Upper lobe of right lung (tissue), 1 donor: Measurements from ENCODE around the gene DENND2A. TPM values are rescaled to one million over a fixed set of nuclear protein-coding genes. Genes with fewer than 3 reads are reported as not detected.
A peak's percentile ranks its signal among the peaks of the same experiment; 100 is the strongest.

Experiments
- ATAC-seq: fragments of 200-7000 bp; cut with Tn5 transposase; one replicate; pipeline ENCODE4 v1.9.1; 2020; ENCODE audit warnings: mild to moderate bottlenecking, moderate library complexity
- DNase-seq: peaks from one replicate; pipeline ENCODE4 v3.0.0-alpha.2; 2020
- H3K27ac ChIP-seq: fragments of 200-600 bp; one replicate; pipeline ENCODE4 v1.8.0; 2022
- H3K27me3 ChIP-seq: fragments of 200-600 bp; one replicate; pipeline ENCODE4 v1.8.0; 2022; ENCODE audit warnings: mild to moderate bottlenecking
- H3K36me3 ChIP-seq: fragments of 200-600 bp; one replicate; pipeline ENCODE4 v1.8.0; 2022
- H3K4me1 ChIP-seq: fragments of 200-600 bp; one replicate; pipeline ENCODE4 v1.8.0; 2022
- H3K4me3 ChIP-seq: fragments of 200-600 bp; one replicate; pipeline ENCODE4 v1.8.0; 2022; ENCODE audit warnings: mild to moderate bottlenecking
- H3K9me3 ChIP-seq: fragments of 200-600 bp; one replicate; pipeline ENCODE4 v1.8.0; 2022
- intact Hi-C: fragments of 100-400 bp; cut with DNase I; formaldehyde crosslinking; loops from one replicate; pipeline ENCODE4 v1.11.0; 2022
- total RNA-seq: library from RNA; stranded (reverse); fragmentation: NEBNext Ultra II Directional; extraction: Animal tissue kit (Norgen Biotek cat#: 25700); gene quantifications from one replicate; pipeline ENCODE4 v1.2.1, GENCODE V29; 2021
- TF ChIP-seq, protein P1 (sequence below): fragments of 200-600 bp; IDR thresholded peaks from one replicate; pipeline ENCODE4 v1.8.0; 2022; ENCODE audit warnings: antibody characterized with exemption
- donor health status: DM: no; HTN: yes; CAD: no; lungs with severe emphysema.

Gene DENND2A
- total RNA-seq, 1 donor from 2014 or later: 26.2 TPM

DNA sequence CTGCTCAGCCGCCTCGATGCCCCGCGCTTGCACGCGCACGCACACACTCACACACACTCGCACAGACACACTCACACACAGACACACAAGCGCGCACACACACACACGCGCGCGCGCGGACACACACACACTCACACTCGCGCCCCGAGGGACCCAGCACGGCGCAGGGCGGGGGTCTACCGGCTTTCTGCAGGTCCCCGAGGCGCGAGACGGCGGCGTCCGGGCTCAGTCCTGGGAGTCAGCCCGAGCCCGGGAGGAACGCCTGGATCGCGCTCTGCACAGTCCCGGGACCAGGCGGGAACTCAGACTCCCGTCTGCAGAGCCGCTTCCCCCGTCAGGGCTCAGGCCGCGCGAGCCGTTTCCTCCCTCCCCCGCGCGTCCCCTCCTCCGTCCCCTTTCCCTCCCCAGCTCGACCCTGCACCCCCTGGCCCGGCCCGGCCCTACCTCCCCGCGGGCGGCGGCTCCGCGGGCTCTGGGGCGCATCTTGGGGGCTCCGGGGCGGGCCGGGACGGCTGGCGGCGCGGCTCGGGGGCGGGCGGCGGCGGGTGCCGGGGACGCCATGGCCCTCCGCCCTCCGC lies 464 bp downstream of the DENND2A start:
- peaks cover 2% of the 10 kb centered on the region for H3K4me1 ChIP-seq

DNA sequence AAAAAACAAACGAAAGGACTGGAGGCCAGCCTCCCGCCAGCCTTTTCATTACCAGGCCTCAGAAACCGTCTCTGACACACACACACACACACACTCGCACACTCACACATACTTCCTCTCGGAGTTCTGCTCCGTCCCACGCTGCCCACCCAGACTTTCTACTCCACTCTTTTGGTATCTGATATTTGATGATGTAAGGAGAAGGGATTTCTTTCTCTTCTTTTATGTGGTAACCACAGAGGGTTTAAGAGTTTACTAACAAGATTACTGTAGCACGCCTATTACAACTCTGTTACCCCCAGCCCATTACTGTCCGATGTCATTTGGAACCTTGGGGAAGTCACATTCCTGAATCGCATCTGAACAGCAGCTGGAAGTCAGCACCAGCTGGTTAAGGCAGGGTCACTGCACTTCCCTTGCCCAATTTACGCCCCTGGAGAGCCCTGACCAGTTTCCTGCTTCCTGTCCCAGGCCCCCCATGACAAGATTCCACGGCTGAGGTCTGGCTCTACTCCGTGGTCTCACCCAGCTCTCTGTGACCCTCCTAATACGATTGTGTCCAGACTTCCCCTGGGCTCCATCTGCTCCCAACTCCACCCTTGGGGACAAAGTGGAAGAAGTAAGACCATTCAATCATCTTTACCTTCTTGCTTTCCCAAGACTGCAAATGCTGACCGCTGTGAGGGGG lies 1.1 kb downstream of the DENND2A start:
- TF ChIP-seq, protein P1, sequence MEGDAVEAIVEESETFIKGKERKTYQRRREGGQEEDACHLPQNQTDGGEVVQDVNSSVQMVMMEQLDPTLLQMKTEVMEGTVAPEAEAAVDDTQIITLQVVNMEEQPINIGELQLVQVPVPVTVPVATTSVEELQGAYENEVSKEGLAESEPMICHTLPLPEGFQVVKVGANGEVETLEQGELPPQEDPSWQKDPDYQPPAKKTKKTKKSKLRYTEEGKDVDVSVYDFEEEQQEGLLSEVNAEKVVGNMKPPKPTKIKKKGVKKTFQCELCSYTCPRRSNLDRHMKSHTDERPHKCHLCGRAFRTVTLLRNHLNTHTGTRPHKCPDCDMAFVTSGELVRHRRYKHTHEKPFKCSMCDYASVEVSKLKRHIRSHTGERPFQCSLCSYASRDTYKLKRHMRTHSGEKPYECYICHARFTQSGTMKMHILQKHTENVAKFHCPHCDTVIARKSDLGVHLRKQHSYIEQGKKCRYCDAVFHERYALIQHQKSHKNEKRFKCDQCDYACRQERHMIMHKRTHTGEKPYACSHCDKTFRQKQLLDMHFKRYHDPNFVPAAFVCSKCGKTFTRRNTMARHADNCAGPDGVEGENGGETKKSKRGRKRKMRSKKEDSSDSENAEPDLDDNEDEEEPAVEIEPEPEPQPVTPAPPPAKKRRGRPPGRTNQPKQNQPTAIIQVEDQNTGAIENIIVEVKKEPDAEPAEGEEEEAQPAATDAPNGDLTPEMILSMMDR: no peak
- H3K27me3 ChIP-seq: peaks cover 25% of the 10 kb centered on the region
- peak overlapping the region; percentile 76 for H3K27ac ChIP-seq
- H3K36me3 ChIP-seq: no peaks in the 10 kb centered on the region
- H3K4me3 ChIP-seq: peak overlapping the region; percentile 62
- peaks cover 2% of the 10 kb centered on the region for H3K4me1 ChIP-seq
- intact Hi-C loops: no loop called here
- ATAC-seq: peak; percentile 47
- DNase-seq: no peak
- no peaks in the 10 kb centered on the region for H3K9me3 ChIP-seq

More for the DNA sequence above, 464 bp downstream of the DENND2A start:
- TF ChIP-seq, protein P1: no peak
- DNase-seq (peak; percentile 69), ATAC-seq (peak; percentile 58)
- Histone ChIP-seq H3K27me3 (peaks cover 25% of the 10 kb centered on the region), H3K9me3 (no peaks in the 10 kb centered on the region), H3K27ac (peak overlapping the region; percentile 76), H3K4me3 (peak overlapping the region; percentile 62), H3K36me3 (no peaks in the 10 kb centered on the region)
- intact Hi-C loops: no loop called here

DNA sequence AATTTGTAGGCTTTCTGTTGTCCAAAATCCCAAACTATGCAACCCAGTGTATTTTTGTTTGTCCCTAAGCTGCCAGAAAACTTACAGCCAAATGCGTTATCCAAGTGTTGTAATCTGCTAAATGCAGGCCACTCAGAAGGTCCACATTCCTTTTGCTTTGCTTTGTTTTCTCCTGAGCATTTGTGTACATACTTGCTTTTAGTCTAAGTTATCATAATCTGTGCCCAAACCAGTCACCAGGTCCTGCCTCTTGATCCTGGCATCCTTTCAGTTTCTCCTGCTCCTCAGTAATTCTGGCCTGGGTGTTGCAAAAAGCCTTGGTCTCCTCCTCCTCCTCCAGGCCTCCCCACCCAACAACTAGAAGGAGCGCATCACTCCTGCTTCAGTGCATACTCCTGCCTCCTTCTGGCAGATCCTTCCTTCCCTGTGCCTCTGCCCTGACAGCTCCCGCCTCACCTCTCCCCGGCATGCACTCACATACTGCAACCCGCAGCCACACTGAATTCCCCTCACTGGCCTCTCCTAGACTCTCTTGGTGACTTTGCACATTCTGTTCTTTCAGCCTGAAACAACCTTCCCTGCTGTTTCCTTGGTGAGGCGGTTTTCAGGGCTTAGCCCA lies 2.3 kb downstream of the DENND2A start:
- Histone ChIP-seq H3K9me3 (no peaks in the 10 kb centered on the region), H3K36me3 (no peaks in the 10 kb centered on the region), H3K27me3 (peaks cover 23% of the 10 kb centered on the region), H3K4me1 (peaks cover 2% of the 10 kb centered on the region), H3K4me3 (peak overlapping the region; percentile 62), H3K27ac (peak overlapping the region; percentile 76)
- intact Hi-C loops: no loop called here
- DNase-seq (no peak), ATAC-seq (peak; percentile 16)
- TF ChIP-seq, protein P1: no peak

DNA sequence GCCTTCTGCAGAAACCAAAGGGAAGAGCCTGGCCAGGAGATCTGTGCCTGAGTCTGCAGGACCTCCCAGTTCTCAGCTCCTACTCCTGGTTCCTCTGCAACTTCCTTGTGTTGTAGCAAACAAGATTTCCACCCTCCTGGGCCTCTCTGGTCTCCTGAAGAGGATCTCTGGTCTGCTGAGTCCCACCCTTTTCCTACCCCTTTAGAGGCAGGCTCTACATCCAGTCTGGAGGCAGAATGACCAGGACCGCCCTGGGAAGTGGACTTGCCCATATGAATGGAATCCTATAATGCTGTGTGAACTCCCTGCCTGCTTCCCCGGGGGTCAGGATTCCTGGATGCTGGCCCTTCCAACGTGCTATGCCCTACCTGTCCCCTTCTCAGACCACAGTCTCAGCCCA lies 3.2 kb downstream of the DENND2A start:
- TF ChIP-seq, protein P1: no peak
- intact Hi-C loops: no loop called here
- H3K27me3 ChIP-seq: peaks cover 16% of the 10 kb centered on the region
- peaks cover 2% of the 10 kb centered on the region for H3K4me1 ChIP-seq
- H3K36me3 ChIP-seq: no peaks in the 10 kb centered on the region
- no peak overlapping the region for H3K4me3 ChIP-seq
- no peak for DNase-seq
- H3K9me3 ChIP-seq: no peaks in the 10 kb centered on the region
- H3K27ac ChIP-seq: peak overlapping the region; percentile 42
- no peak for ATAC-seq

DNA sequence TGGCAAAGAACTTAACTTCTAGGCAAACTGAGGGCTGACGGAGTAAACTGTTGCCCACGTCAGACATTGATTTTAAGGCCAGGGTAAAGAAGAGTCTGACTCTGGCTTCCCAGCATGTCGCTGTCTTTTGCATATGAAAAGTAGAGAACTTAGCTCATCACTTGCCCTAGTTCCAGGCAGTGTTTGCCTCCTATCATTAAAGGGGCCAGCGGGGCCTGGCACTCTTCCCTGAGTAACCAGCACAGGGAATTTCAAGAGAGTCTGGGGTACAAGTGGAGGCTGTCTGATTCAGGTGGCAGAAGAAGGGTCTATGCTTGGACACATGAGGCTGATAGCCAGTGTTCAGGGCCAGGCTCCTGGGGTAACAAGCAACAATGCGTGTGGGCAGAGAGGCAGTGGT lies 4.8 kb downstream of the DENND2A start:
- Histone ChIP-seq H3K36me3 (no peaks in the 10 kb centered on the region), H3K4me1 (peaks cover 9% of the 10 kb centered on the region), H3K27me3 (peaks cover 16% of the 10 kb centered on the region), H3K27ac (no peak overlapping the region), H3K4me3 (no peak overlapping the region), H3K9me3 (no peaks in the 10 kb centered on the region)
- intact Hi-C loops: no loop called here
- ATAC-seq: no peak
- DNase-seq: no peak
- TF ChIP-seq, protein P1: no peak
